ENCODE data around the gene ANP32E.

DNA sequence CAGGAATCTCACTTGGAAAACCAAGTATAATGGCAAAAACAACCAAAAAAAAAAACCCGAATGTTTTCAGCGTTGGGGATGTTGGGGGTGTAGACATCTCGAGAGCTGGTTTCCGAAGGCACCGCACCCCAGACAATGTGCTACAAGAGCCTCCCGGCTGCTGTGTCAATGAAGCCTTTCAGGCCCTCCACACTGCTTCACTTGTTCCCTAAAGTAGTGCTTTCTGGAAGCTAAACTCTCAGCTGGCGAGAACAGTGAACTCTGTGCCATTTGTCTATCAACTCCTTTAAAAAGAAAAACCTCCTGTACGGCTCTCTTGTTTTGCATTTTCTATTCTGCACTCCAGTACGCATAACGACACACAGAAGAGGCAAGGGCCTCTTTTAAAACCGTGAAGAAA is 53.7 kb downstream of the ANP32E start:
- TF ChIP-seq, protein P1, sequence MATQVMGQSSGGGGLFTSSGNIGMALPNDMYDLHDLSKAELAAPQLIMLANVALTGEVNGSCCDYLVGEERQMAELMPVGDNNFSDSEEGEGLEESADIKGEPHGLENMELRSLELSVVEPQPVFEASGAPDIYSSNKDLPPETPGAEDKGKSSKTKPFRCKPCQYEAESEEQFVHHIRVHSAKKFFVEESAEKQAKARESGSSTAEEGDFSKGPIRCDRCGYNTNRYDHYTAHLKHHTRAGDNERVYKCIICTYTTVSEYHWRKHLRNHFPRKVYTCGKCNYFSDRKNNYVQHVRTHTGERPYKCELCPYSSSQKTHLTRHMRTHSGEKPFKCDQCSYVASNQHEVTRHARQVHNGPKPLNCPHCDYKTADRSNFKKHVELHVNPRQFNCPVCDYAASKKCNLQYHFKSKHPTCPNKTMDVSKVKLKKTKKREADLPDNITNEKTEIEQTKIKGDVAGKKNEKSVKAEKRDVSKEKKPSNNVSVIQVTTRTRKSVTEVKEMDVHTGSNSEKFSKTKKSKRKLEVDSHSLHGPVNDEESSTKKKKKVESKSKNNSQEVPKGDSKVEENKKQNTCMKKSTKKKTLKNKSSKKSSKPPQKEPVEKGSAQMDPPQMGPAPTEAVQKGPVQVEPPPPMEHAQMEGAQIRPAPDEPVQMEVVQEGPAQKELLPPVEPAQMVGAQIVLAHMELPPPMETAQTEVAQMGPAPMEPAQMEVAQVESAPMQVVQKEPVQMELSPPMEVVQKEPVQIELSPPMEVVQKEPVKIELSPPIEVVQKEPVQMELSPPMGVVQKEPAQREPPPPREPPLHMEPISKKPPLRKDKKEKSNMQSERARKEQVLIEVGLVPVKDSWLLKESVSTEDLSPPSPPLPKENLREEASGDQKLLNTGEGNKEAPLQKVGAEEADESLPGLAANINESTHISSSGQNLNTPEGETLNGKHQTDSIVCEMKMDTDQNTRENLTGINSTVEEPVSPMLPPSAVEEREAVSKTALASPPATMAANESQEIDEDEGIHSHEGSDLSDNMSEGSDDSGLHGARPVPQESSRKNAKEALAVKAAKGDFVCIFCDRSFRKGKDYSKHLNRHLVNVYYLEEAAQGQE (IDR thresholded peaks at IDR 0.05; ENCODE audit: low read depth), result no peak
- TF ChIP-seq RAD21 (IDR thresholded peaks at IDR 0.05; ENCODE audit: low read depth), result no peak
- TF ChIP-seq TCF12 (IDR thresholded peaks at IDR 0.05; ENCODE audit: low read depth), result no peak
- TF ChIP-seq, protein P2, sequence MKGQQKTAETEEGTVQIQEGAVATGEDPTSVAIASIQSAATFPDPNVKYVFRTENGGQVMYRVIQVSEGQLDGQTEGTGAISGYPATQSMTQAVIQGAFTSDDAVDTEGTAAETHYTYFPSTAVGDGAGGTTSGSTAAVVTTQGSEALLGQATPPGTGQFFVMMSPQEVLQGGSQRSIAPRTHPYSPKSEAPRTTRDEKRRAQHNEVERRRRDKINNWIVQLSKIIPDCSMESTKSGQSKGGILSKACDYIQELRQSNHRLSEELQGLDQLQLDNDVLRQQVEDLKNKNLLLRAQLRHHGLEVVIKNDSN (IDR thresholded peaks at IDR 0.05), result no peak
- TF ChIP-seq CEBPB (IDR thresholded peaks at IDR 0.05), result no peak
- no peak for TF ChIP-seq CREB1 (IDR thresholded peaks at IDR 0.05; ENCODE audit: low read depth)
